ENCODE measurements around the gene CCDC190.
"Not testable (repeated sequence)": the region's sequence is repeated elsewhere in the genome, so short reads cannot be mapped to it uniquely, and the experiment has no call there.

GRCh38 chr1:162871417-162871816 lies 10.4 kb upstream of the CCDC190 start:
- not testable (repeated sequence) for TF ChIP-seq EZH2 (IDR thresholded peaks at IDR 0.05; ENCODE audit: insufficient read depth, poor library complexity, severe bottlenecking); EZH2phosphoT487 (IDR thresholded peaks at IDR 0.05; ENCODE audit: insufficient read depth, low read depth)

Measured in GM23248 (cell line).